HG03097 (cell line): ENCODE data around the gene NSD2.

Experiments
- ATAC-seq: cut with Tn5 transposase; IDR thresholded peaks from one replicate; pipeline ENCODE4 v1.9.1; 2021; ENCODE audit not compliant: unreplicated experiment, low FRiP score

Gene NSD2

DNA sequence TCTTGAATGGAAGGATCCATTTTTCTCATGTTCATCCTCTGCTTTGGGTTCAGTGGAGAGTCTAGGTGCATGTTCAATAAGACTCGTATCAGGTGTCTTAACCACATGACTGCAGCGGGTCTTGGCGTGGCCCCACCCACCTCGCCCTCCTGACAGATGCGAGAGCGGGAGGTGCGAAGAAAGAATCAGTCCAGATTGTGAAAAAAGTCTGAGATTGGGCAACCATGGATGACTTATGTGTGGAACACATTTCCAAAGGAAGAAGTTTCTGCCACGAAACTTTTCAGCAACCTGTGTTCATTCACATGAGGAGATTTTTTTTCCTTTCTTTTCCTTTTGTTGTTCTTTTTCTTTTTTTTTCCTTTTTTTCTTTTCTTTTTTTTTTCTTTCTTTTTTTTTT lies 66.8 kb downstream of the NSD2 start:
- no peak for ATAC-seq

DNA sequence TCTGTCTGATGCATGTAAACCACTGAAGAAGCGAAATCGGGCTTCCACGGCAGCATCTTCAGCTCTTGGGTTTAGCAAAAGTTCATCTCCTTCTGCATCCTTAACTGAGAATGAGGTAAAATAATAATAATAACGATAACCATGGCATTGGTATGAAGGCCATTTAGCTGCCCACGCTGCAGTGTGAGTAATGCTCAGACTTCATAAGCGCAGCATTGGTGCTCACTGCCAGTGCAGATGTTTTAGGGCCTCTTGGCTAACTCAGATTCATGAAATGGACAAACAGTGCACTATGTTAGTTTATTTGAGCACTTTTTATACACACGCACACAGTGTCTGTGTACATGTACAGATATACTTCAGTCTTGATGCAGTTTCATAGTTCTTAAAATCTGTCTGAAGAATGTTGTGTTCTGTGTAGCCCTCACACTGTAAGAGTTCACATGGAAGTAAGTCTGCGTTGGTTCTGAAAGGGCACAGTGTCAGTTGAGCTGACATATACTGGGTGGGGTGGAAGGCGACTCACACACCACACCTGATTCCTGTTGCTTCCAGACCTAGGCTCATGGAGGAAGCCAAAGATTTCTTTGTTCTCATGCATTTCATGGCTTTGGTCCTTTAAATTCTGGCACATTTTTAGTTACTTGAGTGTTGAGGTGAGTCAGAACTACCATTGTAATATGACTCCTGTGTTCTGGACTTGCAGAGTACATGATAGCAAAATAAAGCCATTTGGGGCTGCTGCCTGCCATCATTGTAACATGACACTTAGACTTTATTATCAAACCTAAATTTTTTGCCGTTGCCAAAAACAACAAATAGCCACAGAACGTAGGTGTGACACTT lies 68.7 kb downstream of the NSD2 start:
- ATAC-seq, result no peak

- no peak for ATAC-seq
These were observed 69.4 kb downstream of the NSD2 start for GRCh38 chr4:1940566-1940965.

- ATAC-seq, result no peak
These were observed 72.7 kb downstream of the NSD2 start for GRCh38 chr4:1943928-1944327.

DNA sequence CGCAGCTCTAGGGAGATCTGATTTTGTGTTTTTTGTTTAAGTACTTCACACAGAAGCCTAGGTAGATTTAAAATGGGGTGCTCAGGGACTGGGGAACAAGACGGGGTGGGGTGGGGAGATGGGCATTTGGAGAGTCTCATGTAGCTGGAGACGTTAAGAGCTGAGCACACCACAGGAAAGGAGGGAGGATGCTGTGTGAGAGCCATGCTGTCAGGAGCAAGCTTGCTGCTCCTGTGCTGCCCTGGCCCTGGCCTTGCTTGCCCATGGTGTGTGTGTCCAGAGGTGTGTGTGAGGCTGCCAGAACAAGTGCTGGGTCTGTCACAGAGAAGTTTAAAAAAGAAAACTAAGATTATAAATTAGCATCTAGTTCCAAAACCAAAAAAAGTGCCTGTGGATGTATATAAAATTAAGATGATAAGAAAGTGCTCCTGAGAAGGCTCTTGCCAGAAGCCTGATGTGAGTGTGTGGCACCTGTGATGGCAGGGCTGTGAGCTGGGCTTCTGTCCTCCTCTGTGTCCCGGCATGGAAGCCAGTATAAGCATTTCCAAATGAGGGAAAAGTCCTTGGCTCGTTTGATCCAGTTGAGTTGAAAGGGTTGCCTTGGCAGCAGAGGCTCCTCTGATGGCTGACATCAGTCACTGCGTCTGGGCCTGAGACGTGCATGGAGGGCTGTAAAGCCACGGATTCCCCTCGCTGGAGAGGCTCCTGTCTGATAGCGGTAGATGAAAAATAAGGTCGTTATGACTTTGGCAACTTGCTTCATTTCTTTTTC lies 74.1 kb downstream of the NSD2 start:
- no peak for ATAC-seq

GRCh38 chr4:1945912-1946311 lies 74.7 kb downstream of the NSD2 start:
- ATAC-seq, result no peak

DNA sequence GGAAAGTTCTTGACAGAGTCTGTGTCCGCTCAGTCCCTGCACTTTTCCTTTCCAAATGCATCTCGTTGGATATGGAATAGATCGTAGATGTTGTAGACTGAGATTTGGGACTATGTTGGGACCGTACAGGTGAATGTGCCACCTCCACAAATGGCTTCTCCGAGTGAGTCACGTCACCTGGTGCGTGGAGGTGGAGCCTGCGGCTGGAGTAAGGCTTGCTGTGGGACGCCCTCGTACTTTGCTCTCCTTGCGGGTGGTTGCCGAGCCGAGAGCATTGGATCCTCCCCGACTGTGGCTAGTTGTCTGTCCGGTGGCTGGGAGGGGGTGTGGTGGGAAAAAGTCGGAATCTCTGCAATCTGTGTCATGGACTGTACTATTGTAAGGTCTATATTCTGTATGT lies 77.0 kb downstream of the NSD2 start:
- no peak for ATAC-seq

- ATAC-seq, result no peak
These were observed 77.8 kb downstream of the NSD2 start for GRCh38 chr4:1948892-1949436.

DNA sequence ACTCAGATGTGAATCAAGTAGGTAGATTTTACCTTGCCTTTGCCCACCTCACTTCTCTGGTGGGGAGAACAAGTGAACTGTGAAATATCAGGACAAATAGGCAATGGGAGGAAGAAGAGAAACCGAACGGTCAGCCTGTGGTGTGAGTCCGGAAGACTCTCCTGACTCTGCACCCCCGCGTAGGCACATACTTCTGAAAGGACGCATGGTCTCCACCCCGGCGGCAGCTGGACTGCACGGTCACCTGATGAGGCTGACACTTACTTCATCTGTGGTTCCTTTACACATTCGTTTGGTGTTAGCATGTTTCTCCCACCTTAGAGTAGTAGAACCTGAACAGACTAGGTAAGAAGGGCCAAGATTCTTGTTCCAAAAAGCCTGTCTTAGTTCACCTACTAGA lies 79.2 kb downstream of the NSD2 start:
- no peak for ATAC-seq

- ATAC-seq, result no peak
These were observed 81.0 kb downstream of the NSD2 start for GRCh38 chr4:1952058-1952700.

DNA sequence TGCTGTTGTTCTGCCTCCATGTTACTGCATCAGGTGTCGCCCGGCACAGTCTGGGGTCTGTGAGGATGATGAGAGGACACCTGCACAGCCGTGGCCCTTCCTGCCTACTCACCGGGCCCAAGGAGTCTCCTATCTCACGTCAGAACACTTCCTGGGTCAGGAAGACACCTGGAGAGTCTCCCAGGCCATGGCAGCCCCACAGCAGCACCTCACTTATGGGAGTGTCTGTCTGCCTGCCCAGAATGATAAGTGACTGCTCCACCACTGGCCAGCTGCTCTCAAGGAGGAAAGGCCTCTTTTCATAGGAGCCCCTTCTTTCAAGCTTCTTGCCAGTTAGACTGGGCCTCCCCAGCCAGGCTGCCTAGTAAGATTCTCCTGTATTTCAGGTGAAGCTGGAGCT lies 81.5 kb downstream of the NSD2 start:
- no peak for ATAC-seq

DNA sequence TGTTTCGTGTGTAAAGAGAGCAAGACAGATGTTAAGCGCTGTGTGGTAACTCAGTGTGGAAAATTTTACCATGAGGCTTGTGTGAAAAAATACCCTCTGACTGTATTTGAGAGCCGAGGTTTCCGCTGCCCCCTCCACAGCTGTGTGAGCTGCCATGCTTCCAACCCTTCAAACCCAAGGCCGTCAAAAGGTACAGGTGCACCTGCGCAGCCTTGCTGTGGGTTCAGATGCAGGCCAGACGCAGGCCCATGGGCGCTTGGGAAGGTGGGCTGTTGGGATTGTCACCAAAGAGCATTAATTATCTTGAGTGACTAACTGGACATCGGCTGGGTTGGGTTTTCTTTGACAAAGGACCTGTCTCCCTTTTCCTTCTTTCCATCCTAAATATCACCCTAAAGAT lies 82.1 kb downstream of the NSD2 start:
- no peak for ATAC-seq

DNA sequence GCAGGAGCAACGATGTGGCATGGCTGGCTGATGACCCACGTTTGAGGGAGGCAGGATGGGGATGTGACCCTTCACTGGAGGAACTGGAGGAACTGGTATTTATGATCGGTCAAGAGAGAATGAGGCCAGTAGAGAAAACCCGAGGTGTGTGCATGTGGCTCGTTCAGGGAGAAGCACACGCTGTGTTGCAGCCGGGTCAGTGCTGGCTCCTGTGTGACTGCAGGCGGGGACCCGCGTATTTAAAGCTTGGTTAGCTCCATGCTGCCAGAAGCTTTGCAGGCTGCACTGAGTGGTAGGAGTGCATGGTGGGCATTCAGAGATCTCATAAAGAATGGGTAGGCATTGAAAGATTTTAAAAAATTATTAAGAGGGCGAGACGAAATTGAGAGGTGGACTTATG lies 85.4 kb downstream of the NSD2 start:
- no peak for ATAC-seq

DNA sequence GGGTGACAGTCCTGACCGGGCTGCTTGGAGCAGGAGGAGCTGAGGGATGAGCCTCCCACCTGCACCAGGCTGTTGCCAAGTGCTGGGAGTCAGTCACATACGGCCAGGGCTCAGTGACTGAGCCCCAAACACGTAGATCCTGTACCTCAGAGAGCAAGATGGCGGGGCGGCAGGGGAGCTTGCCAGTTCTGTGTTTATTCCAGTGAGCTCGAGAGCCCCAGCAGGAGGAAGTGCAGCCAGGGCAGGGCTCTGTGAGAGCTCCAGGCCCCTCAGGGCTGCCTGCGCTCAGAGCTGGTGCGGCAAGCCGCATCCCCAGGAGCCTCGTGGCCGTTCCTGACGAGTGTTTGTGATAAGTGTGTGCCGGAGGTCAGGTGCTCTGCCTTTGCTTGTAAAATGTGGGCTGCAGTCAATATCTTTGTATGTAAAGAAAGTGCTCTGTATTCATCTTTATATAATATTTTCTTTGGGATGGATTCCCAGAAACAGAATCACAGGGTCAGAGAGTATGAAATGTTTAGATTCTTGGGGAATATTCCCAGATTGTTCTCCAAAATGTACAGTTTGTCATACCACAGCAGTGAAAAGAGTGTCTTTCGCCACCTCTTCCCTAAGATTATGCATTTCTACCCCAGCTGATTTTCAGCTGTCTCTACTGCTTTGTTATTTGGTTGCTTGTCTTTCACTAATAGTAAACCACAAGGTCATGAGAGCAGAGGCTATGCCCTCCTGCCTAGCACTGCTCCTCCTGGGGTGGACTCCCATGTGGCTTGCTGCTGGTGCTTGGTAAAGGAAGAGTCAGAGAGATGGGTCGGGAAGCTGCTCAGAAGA lies 87.3 kb downstream of the NSD2 start:
- no peak for ATAC-seq

- ATAC-seq, result no peak
These were observed 87.9 kb downstream of the NSD2 start for GRCh38 chr4:1959104-1959384.

GRCh38 chr4:1960170-1960825 lies 89.1 kb downstream of the NSD2 start:
- no peak for ATAC-seq

DNA sequence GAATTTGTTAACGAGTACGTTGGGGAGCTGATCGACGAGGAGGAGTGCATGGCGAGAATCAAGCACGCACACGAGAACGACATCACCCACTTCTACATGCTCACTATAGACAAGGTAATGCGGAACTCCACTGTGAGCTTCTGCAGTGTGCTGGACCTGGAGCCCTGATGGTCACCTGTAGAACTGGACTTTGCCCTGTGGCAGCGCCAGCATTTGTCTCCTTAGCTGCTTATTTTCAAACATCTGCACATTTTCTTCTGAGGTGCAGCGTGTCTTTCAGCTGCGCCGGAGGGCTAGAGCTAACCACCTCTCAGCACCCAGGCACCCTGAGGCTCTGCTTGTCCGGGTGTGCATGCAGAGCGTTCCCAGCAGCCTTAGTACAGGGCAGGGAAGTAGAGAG lies 89.8 kb downstream of the NSD2 start:
- no peak for ATAC-seq

- ATAC-seq, result no peak
These were observed 90.4 kb downstream of the NSD2 start for GRCh38 chr4:1961563-1961962.

GRCh38 chr4:1962980-1963379 lies 91.8 kb downstream of the NSD2 start:
- ATAC-seq, result no peak

GRCh38 chr4:1964443-1964842 lies 93.2 kb downstream of the NSD2 start:
- ATAC-seq, result no peak
